Activated B cell treated with CpG ODN at 0.5 μM for 24 hours (primary cell): ENCODE measurements around the gene OVCA2. TPM values are rescaled to one million over a fixed set of nuclear protein-coding genes. Genes with fewer than 3 reads are reported as not detected.

Experiments
- ATAC-seq: fragments of 200-7000 bp; cut with Tn5 transposase; one replicate; pipeline ENCODE4 v1.10.0; 2021; ENCODE audit warnings: low read depth, mild to moderate bottlenecking, moderate library complexity
- CTCF ChIA-PET: fragments of 350-600 bp; sonication (Branson Sonifier 250); formaldehyde crosslinking; loops from one replicate; lab custom pipeline; 2021; ENCODE audit warnings: antibody characterized with exemption; lab: Charles Lee
- POLR2A ChIA-PET: fragments of 350-600 bp; sonication (Branson Sonifier 250); formaldehyde crosslinking; loops from one replicate; lab custom pipeline; 2021; ENCODE audit warnings: antibody characterized with exemption; lab: Charles Lee
- DNase-seq: peaks from one replicate; pipeline ENCODE4 v3.0.0; 2022
- H3K27ac Mint-ChIP-seq: one replicate; pipeline ENCODE4 v1.8.0; 2020; ENCODE audit warnings: mixed read lengths
- H3K27me3 Mint-ChIP-seq: one replicate; pipeline ENCODE4 v1.8.0; 2021; ENCODE audit warnings: mixed read lengths
- H3K36me3 Mint-ChIP-seq: one replicate; pipeline ENCODE4 v1.8.0; 2021; ENCODE audit warnings: low read depth, mixed read lengths
- H3K4me1 Mint-ChIP-seq: one replicate; pipeline ENCODE4 v1.8.0; 2021; ENCODE audit warnings: mixed read lengths
- H3K4me3 Mint-ChIP-seq: one replicate; pipeline ENCODE4 v1.8.0; 2020; ENCODE audit warnings: mild to moderate bottlenecking, mixed read lengths
- H3K9me3 Mint-ChIP-seq: one replicate; pipeline ENCODE4 v1.8.0; 2020; ENCODE audit warnings: mixed read lengths
- CTCF ChIP-seq: fragments of 200-600 bp; IDR thresholded peaks from one replicate; pipeline ENCODE4 v1.8.0; 2022; ENCODE audit warnings: antibody characterized with exemption, mild to moderate bottlenecking
- intact Hi-C: fragments of 100-400 bp; cut with micrococcal nuclease; formaldehyde crosslinking; loops from one replicate; pipeline ENCODE4 v1.15.1; 2024
- total RNA-seq: library from RNA; stranded (reverse); gene quantifications from 2 replicates; pipeline ENCODE4 v1.2.3, GENCODE V29; 2022

OVCA2 gene
- total RNA-seq, 1 donor from 2014 or later = 29.4 TPM

- CTCF ChIA-PET = interaction anchor here (0.6 kb wide), 1 partner anchor 714 kb away, joined by 3 read pairs; no protein-coding TSS in a partner anchor
- Mint-ChIP-seq H3K27me3 (peaks cover 35% of the 10 kb centered on the region), H3K4me3 (peak overlapping the region; percentile 48), H3K4me1 (peaks cover 24% of the 10 kb centered on the region), H3K27ac (no peak overlapping the region), H3K36me3 (no peaks in the 10 kb centered on the region), H3K9me3 (no peaks in the 10 kb centered on the region)
- POLR2A ChIA-PET = interaction anchor here (0.6 to 1.1 kb wide), 2 partner anchors 16 to 26 kb away, joined by 3 read pairs; no protein-coding TSS in a partner anchor
- DNase-seq (no peak), ATAC-seq (no peak)
- intact Hi-C loops = loop anchor here (2.0 to 5.0 kb wide), 2 partner anchors 16 to 117 kb away; no protein-coding TSS in a partner anchor
- TF ChIP-seq CTCF = no peak
Measured at GRCh38 chr17:2024572-2025219, 17.1 kb upstream of the OVCA2 start.

- Mint-ChIP-seq H3K36me3 (peaks cover under 1% of the 10 kb centered on the region), H3K27me3 (peaks cover 35% of the 10 kb centered on the region), H3K27ac (peak within 1 kb of the TSS; percentile 30), H3K4me1 (peaks cover 27% of the 10 kb centered on the region), H3K4me3 (peak within 1 kb of the TSS; percentile 85), H3K9me3 (no peaks in the 10 kb centered on the region)
- DNase-seq = peak; percentile 49
- intact Hi-C loops = loop anchor here (2.0 to 5.0 kb wide), 2 partner anchors 16 to 118 kb away; no protein-coding TSS in a partner anchor
- ATAC-seq = peak; percentile 19
- POLR2A ChIA-PET = interaction anchor here (0.6 to 1.1 kb wide), 4 partner anchors 16 to 827 kb away, joined by 3 to 8 read pairs (median 4); no protein-coding TSS in a partner anchor
- TF ChIP-seq CTCF = no peak
- CTCF ChIA-PET = interaction anchor here (0.6 kb wide), 1 partner anchor 713 kb away, joined by 3 read pairs; no protein-coding TSS in a partner anchor
Measured at GRCh38 chr17:2025220-2025621, 16.6 kb upstream of the OVCA2 start, which contains the start of gene RTN4RL1. Gene RTN4RL1, minus strand, starts transcription at chr17:2025334. Its CDS starts 469 bp downstream, at chr17:2024865.

GRCh38 chr17:2025622-2026309, 16.1 kb upstream of the OVCA2 start:
- DNase-seq = no peak
- Mint-ChIP-seq H3K27me3 (peaks cover 35% of the 10 kb centered on the region), H3K4me3 (peak overlapping the region; percentile 85), H3K9me3 (no peaks in the 10 kb centered on the region), H3K27ac (peak overlapping the region; percentile 30), H3K36me3 (peaks cover 6% of the 10 kb centered on the region), H3K4me1 (peaks cover 30% of the 10 kb centered on the region)
- ChIA-PET POLR2A (interaction anchor here (0.6 to 1.1 kb wide), 3 partner anchors 15 to 828 kb away, joined by 3 to 8 read pairs (median 4); no protein-coding TSS in a partner anchor), CTCF (interaction anchor here (0.6 kb wide), 1 partner anchor 713 kb away, joined by 3 read pairs; no protein-coding TSS in a partner anchor)
- ATAC-seq = no peak
- intact Hi-C loops = loop anchor here (2.0 to 5.0 kb wide), 2 partner anchors 15 to 118 kb away; no protein-coding TSS in a partner anchor
- no peak for TF ChIP-seq CTCF

GRCh38 chr17:2027528-2028233, 14.1 kb upstream of the OVCA2 start:
- Mint-ChIP-seq H3K27ac (no peak overlapping the region), H3K4me1 (peaks cover 40% of the 10 kb centered on the region), H3K9me3 (no peaks in the 10 kb centered on the region), H3K27me3 (peaks cover 31% of the 10 kb centered on the region), H3K4me3 (no peak overlapping the region), H3K36me3 (peaks cover 11% of the 10 kb centered on the region)
- no peak for TF ChIP-seq CTCF
- CTCF ChIA-PET = no interaction called here
- POLR2A ChIA-PET = interaction anchor here (0.5 kb wide), 1 partner anchor 640 kb away, joined by 6 read pairs; no protein-coding TSS in a partner anchor
- intact Hi-C loops = loop anchor here (5.0 kb wide), 1 partner anchor 120 kb away; no protein-coding TSS in a partner anchor
- DNase-seq = no peak
- ATAC-seq = no peak
